Measurements from ENCODE around the gene OR1S2.
"Not testable (repeated sequence)": the region's sequence is repeated elsewhere in the genome, so short reads cannot be mapped to it uniquely, and the experiment has no call there.

The OR1S2 gene

GRCh38 chr11:58204042-58204441, at the start of gene OR1S2:
Gene OR1S2, minus strand, starts transcription at chr11:58204142. Its CDS starts 0 bp downstream, at chr11:58204142.
- FAIRE-seq = no peak

GRCh38 chr11:58243954-58244353, 40.0 kb upstream of the OR1S2 start:
- no peak for FAIRE-seq

- FAIRE-seq = no peak
Observed at GRCh38 chr11:58227956-58228615, 24.1 kb upstream of the OR1S2 start.

GRCh38 chr11:58222721-58223120, 18.8 kb upstream of the OR1S2 start:
- no peak for FAIRE-seq

GRCh38 chr11:58216476-58216875, 12.5 kb upstream of the OR1S2 start:
- FAIRE-seq = no peak

- not testable (repeated sequence) for FAIRE-seq
Observed at GRCh38 chr11:58212420-58212819, 8.5 kb upstream of the OR1S2 start, which contains the start of gene OR1S1. Gene OR1S1, plus strand, starts transcription at chr11:58212720.

GRCh38 chr11:58199271-58199670, 4.7 kb downstream of the OR1S2 start:
- no peak for FAIRE-seq

- no peak for FAIRE-seq
Observed at GRCh38 chr11:58195939-58196338, 8.0 kb downstream of the OR1S2 start.

GRCh38 chr11:58193391-58193790, 10.6 kb downstream of the OR1S2 start:
- no peak for FAIRE-seq

GRCh38 chr11:58192229-58192628, 11.7 kb downstream of the OR1S2 start:
- no peak for FAIRE-seq

- FAIRE-seq = no peak
Observed at GRCh38 chr11:58188770-58189169, 15.2 kb downstream of the OR1S2 start, which contains the start of gene OR9Q2. Gene OR9Q2, plus strand, starts transcription at chr11:58189070. Its CDS starts 1,421 bp downstream, at chr11:58190491.

- FAIRE-seq = no peak
Observed at GRCh38 chr11:58186938-58187337, 17.0 kb downstream of the OR1S2 start.

- no peak for FAIRE-seq
Observed at GRCh38 chr11:58179648-58180047, 24.3 kb downstream of the OR1S2 start.

GRCh38 chr11:58178444-58178843, 25.5 kb downstream of the OR1S2 start:
- no peak for FAIRE-seq

- FAIRE-seq = no peak
Observed at GRCh38 chr11:58177409-58178054, 26.4 kb downstream of the OR1S2 start.

- FAIRE-seq = no peak
Observed at GRCh38 chr11:58165504-58166106, 38.3 kb downstream of the OR1S2 start.

- no peak for FAIRE-seq
Observed at GRCh38 chr11:58164990-58165389, 39.0 kb downstream of the OR1S2 start.

GRCh38 chr11:58164389-58164788, 39.6 kb downstream of the OR1S2 start:
- no peak for FAIRE-seq
